OCI-LY1 (cell line): ENCODE measurements around the gene PSMD2.

Experiments used
- H2AFZ ChIP-seq: fragments of 200-600 bp; sonication (generic), shearing (Covaris generic); 2 replicates; pipeline ENCODE4 v1.6.0; 2014; ENCODE audit warnings: antibody characterized with exemption, mild to moderate bottlenecking, low read length
- H3F3A ChIP-seq: fragments of 200-600 bp; sonication (generic), shearing (Covaris generic); 2 replicates; pipeline ENCODE4 v1.6.0; 2014; ENCODE audit warnings: mild to moderate bottlenecking, antibody characterized with exemption, low read length, moderate library complexity; ENCODE audit not compliant: insufficient read depth
- H3K27ac ChIP-seq: fragments of 200-600 bp; sonication (generic); 2 replicates; pipeline ENCODE4 v1.5.1; 2014; ENCODE audit warnings: low read length, mixed run types, mild to moderate bottlenecking, low read depth; ENCODE audit not compliant: poor library complexity, severe bottlenecking
- H3K27me3 ChIP-seq: fragments of 200-600 bp; sonication (generic); 2 replicates; pipeline ENCODE4 v1.6.0; 2014; ENCODE audit warnings: antibody characterized with exemption, mild to moderate bottlenecking, low read length, moderate library complexity; ENCODE audit not compliant: insufficient read depth
- H3K36me3 ChIP-seq: fragments of 200-600 bp; sonication (generic); 2 replicates; pipeline ENCODE4 v1.6.1; 2014; ENCODE audit warnings: mild to moderate bottlenecking, antibody characterized with exemption, low read length, moderate library complexity, mixed read lengths; ENCODE audit not compliant: insufficient read depth
- H3K4me1 ChIP-seq: fragments of 200-600 bp; sonication (generic); 2 replicates; pipeline ENCODE4 v1.5.1; 2014; ENCODE audit warnings: mild to moderate bottlenecking, low read length, moderate library complexity; ENCODE audit not compliant: insufficient read depth, severe bottlenecking
- H3K4me2 ChIP-seq: fragments of 200-600 bp; sonication (generic), shearing (Covaris generic); 2 replicates; pipeline ENCODE4 v1.6.1; 2014; ENCODE audit warnings: low read length
- H3K4me3 ChIP-seq: fragments of 200-600 bp; sonication (generic); 2 replicates; pipeline ENCODE4 v1.5.1; 2014; ENCODE audit warnings: low read length, low read depth, mild to moderate bottlenecking, mixed read lengths; ENCODE audit not compliant: poor library complexity, severe bottlenecking
- H3K79me2 ChIP-seq: fragments of 200-600 bp; shearing (Covaris generic); 2 replicates; pipeline ENCODE4 v1.6.1; 2016; ENCODE audit warnings: mixed run types, low read length, mixed read lengths; ENCODE audit not compliant: insufficient read depth
- H3K9ac ChIP-seq: fragments of 200-600 bp; sonication (generic), shearing (Covaris generic); 2 replicates; pipeline ENCODE4 v1.6.1; 2014; ENCODE audit warnings: mild to moderate bottlenecking, low read length, mixed read lengths
- H3K9me2 ChIP-seq: fragments of 200-600 bp; sonication (generic), shearing (Covaris generic); 2 replicates; pipeline ENCODE4 v1.6.1; 2014; ENCODE audit warnings: low read depth, mild to moderate bottlenecking, low read length, mixed read lengths
- H3K9me3 ChIP-seq: fragments of 200-600 bp; shearing (Covaris generic); 2 replicates; pipeline ENCODE4 v1.6.1; 2014; ENCODE audit warnings: low read length, mixed read lengths
- H4K20me1 ChIP-seq: fragments of 200-600 bp; sonication (generic), shearing (Covaris generic); 2 replicates; pipeline ENCODE4 v1.6.0; 2016; ENCODE audit warnings: mild to moderate bottlenecking, low read length; ENCODE audit not compliant: insufficient read depth
- CTCF ChIP-seq: fragments of 200-600 bp; sonication (generic), shearing (Covaris generic); IDR thresholded peaks from 2 replicates; pipeline ENCODE4 v1.5.1; 2017; ENCODE audit warnings: mild to moderate bottlenecking, antibody characterized with exemption, low read length, moderate library complexity, mixed read lengths
- EZH2 ChIP-seq: fragments of 200-600 bp; sonication (generic), shearing (Covaris generic); IDR thresholded peaks from 2 replicates; pipeline ENCODE4 v1.8.0; 2017; ENCODE audit warnings: borderline replicate concordance, mixed run types, mild to moderate bottlenecking, antibody characterized with exemption, low read length, moderate library complexity, mixed read lengths

PSMD2 gene

GRCh38 chr3:184346480-184347190 is 47.6 kb downstream of the PSMD2 start:
- H3K4me1 ChIP-seq, result no peaks in the 10 kb centered on the region
- H2AFZ ChIP-seq, result no peak overlapping the region
- no peaks in the 10 kb centered on the region for H3K79me2 ChIP-seq
- no peaks in the 10 kb centered on the region for H3K36me3 ChIP-seq
- H3K9me2 ChIP-seq, result no peaks in the 10 kb centered on the region
- H3K27me3 ChIP-seq, result no peaks in the 10 kb centered on the region; the same call in 1 of the 2 replicates
- no peak overlapping the region for H3K9ac ChIP-seq
- H4K20me1 ChIP-seq, result no peaks in the 10 kb centered on the region
- TF ChIP-seq EZH2 (no peak), CTCF (no peak)
- H3K4me3 ChIP-seq, result no peak overlapping the region
- no peak overlapping the region for H3K4me2 ChIP-seq
- no peaks in the 10 kb centered on the region for H3F3A ChIP-seq
- no peak overlapping the region for H3K27ac ChIP-seq
- no peaks in the 10 kb centered on the region for H3K9me3 ChIP-seq

- Histone ChIP-seq H3K27ac (no peak overlapping the region), H3K27me3 (no peaks in the 10 kb centered on the region; the same call in 1 of the 2 replicates), H3K36me3 (no peaks in the 10 kb centered on the region), H3K9me3 (no peaks in the 10 kb centered on the region), H3K9me2 (no peaks in the 10 kb centered on the region), H3K4me2 (no peak overlapping the region), H3K4me1 (no peaks in the 10 kb centered on the region), H4K20me1 (no peaks in the 10 kb centered on the region), H2AFZ (no peak overlapping the region), H3K79me2 (no peaks in the 10 kb centered on the region), H3F3A (no peaks in the 10 kb centered on the region), H3K9ac (no peak overlapping the region), H3K4me3 (no peak overlapping the region)
- TF ChIP-seq CTCF (no peak), EZH2 (no peak)
Observed at GRCh38 chr3:184347321-184348056, 48.4 kb downstream of the PSMD2 start.

- H2AFZ ChIP-seq, result no peak overlapping the region
- no peaks in the 10 kb centered on the region for H3F3A ChIP-seq
- no peaks in the 10 kb centered on the region for H3K4me1 ChIP-seq
- H4K20me1 ChIP-seq, result no peaks in the 10 kb centered on the region
- no peaks in the 10 kb centered on the region for H3K9me3 ChIP-seq
- TF ChIP-seq CTCF (no peak), EZH2 (no peak)
- H3K4me2 ChIP-seq, result no peak overlapping the region
- H3K79me2 ChIP-seq, result no peaks in the 10 kb centered on the region
- H3K9ac ChIP-seq, result no peak overlapping the region
- H3K9me2 ChIP-seq, result no peaks in the 10 kb centered on the region
- no peak overlapping the region for H3K27ac ChIP-seq
- no peaks in the 10 kb centered on the region for H3K36me3 ChIP-seq
- H3K27me3 ChIP-seq, result no peaks in the 10 kb centered on the region
- H3K4me3 ChIP-seq, result no peak overlapping the region
Observed at GRCh38 chr3:184348057-184348382, 49.0 kb downstream of the PSMD2 start.
